Measurements from ENCODE around the gene PRAMEF13.
"Not testable (repeated sequence)": the region's sequence is repeated elsewhere in the genome, so short reads cannot be mapped to it uniquely, and the experiment has no call there.

- TF ChIP-seq, protein P1, sequence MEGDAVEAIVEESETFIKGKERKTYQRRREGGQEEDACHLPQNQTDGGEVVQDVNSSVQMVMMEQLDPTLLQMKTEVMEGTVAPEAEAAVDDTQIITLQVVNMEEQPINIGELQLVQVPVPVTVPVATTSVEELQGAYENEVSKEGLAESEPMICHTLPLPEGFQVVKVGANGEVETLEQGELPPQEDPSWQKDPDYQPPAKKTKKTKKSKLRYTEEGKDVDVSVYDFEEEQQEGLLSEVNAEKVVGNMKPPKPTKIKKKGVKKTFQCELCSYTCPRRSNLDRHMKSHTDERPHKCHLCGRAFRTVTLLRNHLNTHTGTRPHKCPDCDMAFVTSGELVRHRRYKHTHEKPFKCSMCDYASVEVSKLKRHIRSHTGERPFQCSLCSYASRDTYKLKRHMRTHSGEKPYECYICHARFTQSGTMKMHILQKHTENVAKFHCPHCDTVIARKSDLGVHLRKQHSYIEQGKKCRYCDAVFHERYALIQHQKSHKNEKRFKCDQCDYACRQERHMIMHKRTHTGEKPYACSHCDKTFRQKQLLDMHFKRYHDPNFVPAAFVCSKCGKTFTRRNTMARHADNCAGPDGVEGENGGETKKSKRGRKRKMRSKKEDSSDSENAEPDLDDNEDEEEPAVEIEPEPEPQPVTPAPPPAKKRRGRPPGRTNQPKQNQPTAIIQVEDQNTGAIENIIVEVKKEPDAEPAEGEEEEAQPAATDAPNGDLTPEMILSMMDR (IDR thresholded peaks at IDR 0.05): not testable (repeated sequence)
- TF ChIP-seq POLR2A (IDR thresholded peaks at IDR 0.05): not testable (repeated sequence)
Observed at GRCh38 chr1:13234057-13234456, 32.8 kb upstream of the PRAMEF13 start.

All from lower leg skin (tissue), 3 donors.